ENCODE measurements around the gene ADAM19.

DNA sequence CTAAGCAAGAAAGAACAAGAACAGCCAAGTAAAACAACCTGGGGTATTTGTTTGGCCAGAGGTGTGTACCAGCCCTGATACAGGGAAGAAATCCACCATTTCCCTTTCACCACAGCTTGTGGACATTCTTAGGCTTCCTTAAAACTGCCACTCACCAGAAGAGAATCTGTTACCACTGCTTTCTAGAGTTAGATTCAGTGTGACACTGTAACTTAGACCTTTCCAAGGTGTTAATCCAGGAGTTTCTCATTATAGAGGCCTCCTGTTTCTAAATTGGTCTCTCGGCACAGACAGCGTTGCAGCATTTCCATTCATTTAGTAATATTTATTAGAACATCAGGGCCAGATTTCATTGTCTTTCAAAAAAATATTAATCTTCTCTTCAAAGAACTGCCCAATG is 60.6 kb downstream of the ADAM19 start:
- TF ChIP-seq EZH2 (IDR thresholded peaks at IDR 0.05; ENCODE audit: low read depth, unreplicated experiment) (no peak), POLR2AphosphoS5 (IDR thresholded peaks at IDR 0.05; ENCODE audit: low read depth) (no peak), CREB1 (CRISPR knock-in tag; IDR thresholded peaks at IDR 0.05; ENCODE audit: low read depth) (no peak), EZH2phosphoT487 (IDR thresholded peaks at IDR 0.05; ENCODE audit: unreplicated experiment) (no peak), JUNB (IDR thresholded peaks at IDR 0.05; ENCODE audit: unreplicated experiment) (no peak), ZNF114 (CRISPR knock-in tag; IDR thresholded peaks at IDR 0.05) (no peak), NANOG (IDR thresholded peaks at IDR 0.05; ENCODE audit: borderline replicate concordance) (no peak)
- TF ChIP-seq, protein P1, sequence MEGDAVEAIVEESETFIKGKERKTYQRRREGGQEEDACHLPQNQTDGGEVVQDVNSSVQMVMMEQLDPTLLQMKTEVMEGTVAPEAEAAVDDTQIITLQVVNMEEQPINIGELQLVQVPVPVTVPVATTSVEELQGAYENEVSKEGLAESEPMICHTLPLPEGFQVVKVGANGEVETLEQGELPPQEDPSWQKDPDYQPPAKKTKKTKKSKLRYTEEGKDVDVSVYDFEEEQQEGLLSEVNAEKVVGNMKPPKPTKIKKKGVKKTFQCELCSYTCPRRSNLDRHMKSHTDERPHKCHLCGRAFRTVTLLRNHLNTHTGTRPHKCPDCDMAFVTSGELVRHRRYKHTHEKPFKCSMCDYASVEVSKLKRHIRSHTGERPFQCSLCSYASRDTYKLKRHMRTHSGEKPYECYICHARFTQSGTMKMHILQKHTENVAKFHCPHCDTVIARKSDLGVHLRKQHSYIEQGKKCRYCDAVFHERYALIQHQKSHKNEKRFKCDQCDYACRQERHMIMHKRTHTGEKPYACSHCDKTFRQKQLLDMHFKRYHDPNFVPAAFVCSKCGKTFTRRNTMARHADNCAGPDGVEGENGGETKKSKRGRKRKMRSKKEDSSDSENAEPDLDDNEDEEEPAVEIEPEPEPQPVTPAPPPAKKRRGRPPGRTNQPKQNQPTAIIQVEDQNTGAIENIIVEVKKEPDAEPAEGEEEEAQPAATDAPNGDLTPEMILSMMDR (conservative IDR thresholded peaks at IDR 0.05; ENCODE audit: low read depth in 2 of 2), result no peak
- TF ChIP-seq, protein P2, sequence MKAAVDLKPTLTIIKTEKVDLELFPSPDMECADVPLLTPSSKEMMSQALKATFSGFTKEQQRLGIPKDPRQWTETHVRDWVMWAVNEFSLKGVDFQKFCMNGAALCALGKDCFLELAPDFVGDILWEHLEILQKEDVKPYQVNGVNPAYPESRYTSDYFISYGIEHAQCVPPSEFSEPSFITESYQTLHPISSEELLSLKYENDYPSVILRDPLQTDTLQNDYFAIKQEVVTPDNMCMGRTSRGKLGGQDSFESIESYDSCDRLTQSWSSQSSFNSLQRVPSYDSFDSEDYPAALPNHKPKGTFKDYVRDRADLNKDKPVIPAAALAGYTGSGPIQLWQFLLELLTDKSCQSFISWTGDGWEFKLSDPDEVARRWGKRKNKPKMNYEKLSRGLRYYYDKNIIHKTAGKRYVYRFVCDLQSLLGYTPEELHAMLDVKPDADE (IDR thresholded peaks at IDR 0.05), result no peak
- TF ChIP-seq, protein P3, sequence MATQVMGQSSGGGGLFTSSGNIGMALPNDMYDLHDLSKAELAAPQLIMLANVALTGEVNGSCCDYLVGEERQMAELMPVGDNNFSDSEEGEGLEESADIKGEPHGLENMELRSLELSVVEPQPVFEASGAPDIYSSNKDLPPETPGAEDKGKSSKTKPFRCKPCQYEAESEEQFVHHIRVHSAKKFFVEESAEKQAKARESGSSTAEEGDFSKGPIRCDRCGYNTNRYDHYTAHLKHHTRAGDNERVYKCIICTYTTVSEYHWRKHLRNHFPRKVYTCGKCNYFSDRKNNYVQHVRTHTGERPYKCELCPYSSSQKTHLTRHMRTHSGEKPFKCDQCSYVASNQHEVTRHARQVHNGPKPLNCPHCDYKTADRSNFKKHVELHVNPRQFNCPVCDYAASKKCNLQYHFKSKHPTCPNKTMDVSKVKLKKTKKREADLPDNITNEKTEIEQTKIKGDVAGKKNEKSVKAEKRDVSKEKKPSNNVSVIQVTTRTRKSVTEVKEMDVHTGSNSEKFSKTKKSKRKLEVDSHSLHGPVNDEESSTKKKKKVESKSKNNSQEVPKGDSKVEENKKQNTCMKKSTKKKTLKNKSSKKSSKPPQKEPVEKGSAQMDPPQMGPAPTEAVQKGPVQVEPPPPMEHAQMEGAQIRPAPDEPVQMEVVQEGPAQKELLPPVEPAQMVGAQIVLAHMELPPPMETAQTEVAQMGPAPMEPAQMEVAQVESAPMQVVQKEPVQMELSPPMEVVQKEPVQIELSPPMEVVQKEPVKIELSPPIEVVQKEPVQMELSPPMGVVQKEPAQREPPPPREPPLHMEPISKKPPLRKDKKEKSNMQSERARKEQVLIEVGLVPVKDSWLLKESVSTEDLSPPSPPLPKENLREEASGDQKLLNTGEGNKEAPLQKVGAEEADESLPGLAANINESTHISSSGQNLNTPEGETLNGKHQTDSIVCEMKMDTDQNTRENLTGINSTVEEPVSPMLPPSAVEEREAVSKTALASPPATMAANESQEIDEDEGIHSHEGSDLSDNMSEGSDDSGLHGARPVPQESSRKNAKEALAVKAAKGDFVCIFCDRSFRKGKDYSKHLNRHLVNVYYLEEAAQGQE (IDR thresholded peaks at IDR 0.05; ENCODE audit: unreplicated experiment), result no peak

Data from GM23338 (cell line).